Spinal cord (tissue), 10 donors: Measurements from ENCODE around the gene APP. TPM values are rescaled to one million over a fixed set of nuclear protein-coding genes. Genes with fewer than 3 reads are reported as not detected.

ENCODE experiments used
- DNase-seq, 6 donors: peaks; one replicate each; pipeline versions ENCODE4 v3.0.0 to v3.0.0-alpha.2; 2013 to 2015; ENCODE audit warnings: low spot score in 6 of 6, low read depth in 4 of 6
- H3K27ac ChIP-seq: one replicate; pipeline ENCODE4 v1.5.1; 2013; ENCODE audit warnings: low read depth, low read length, control low read depth
- H3K27me3 ChIP-seq: one replicate; pipeline ENCODE4 v1.6.1; 2013; ENCODE audit warnings: low read length; ENCODE audit not compliant: control insufficient read depth, insufficient read depth
- H3K36me3 ChIP-seq: one replicate; pipeline ENCODE4 v1.6.1; 2013; ENCODE audit warnings: low read length; ENCODE audit not compliant: control insufficient read depth, insufficient read depth
- H3K4me1 ChIP-seq: one replicate; pipeline ENCODE4 v1.6.1; 2013; ENCODE audit warnings: low read length; ENCODE audit not compliant: control insufficient read depth, insufficient read depth
- H3K4me3 ChIP-seq: one replicate; pipeline ENCODE4 v1.5.1; 2013; ENCODE audit warnings: low read depth, low read length, control low read depth
- H3K9me3 ChIP-seq: one replicate; pipeline ENCODE4 v1.6.1; 2013; ENCODE audit warnings: low read length; ENCODE audit not compliant: control insufficient read depth, insufficient read depth
- WGBS: methylation state at CpG from one replicate; pipeline ENCODE4 v1.1.5; 2013; ENCODE audit warnings: missing lambda C conversion rate; ENCODE audit not compliant: insufficient coverage; 5-methylcytosine and 5-hydroxymethylcytosine counted together
- polyA plus RNA-seq, 2 donors: library from polyadenylated mRNA; unstranded; fragments of 120-200 nt; gene quantifications; one replicate each; pipeline ENCODE4 v1.2.1, GENCODE V29; 2013; ENCODE audit not compliant: insufficient read length in 2 of 2
- total RNA-seq, 2 donors: library from RNA; depleted of rRNA in 1 of 2; stranded (reverse); fragments of 120-200 nt in 1 of 2; fragments of >200 nt in 1 of 2; gene quantifications; one replicate each; pipeline versions ENCODE4 v1.2.3 to v1.2.4, GENCODE V29; 2013 to 2014
- donor health status: healthy.

The APP gene
- total and polyA plus RNA-seq, 4 donors, result 606 to 947 (median 855) TPM

DNA sequence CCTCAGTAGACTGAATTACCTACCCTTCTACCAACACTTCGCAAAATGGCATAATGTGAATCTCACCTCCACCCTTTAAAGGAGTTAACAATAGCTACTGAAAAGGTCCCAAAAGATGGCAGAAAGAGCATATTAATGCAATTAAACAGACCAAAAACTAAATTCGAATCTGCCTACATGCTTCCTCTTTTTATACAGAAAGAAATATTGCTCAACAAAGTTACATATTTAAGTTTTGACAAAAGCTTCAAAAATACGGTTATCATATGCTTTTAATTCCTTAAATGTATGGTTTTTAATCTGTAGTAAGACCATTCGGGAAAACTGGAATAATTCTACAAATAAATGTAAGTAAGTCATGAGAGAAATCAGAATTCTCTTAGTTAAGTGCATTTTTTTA lies 2.2 kb downstream of the APP start:
- Histone ChIP-seq H3K36me3 (no peaks in the 10 kb centered on the region), H3K9me3 (no peaks in the 10 kb centered on the region), H3K27ac (peak overlapping the region; percentile 90), H3K27me3 (no peaks in the 10 kb centered on the region), H3K4me3 (peak overlapping the region; percentile 93), H3K4me1 (peaks cover 12% of the 10 kb centered on the region)
- DNase-seq, result no peak
- WGBS, result no CpG with 5 or more reads among the region's 4 CpGs

DNA sequence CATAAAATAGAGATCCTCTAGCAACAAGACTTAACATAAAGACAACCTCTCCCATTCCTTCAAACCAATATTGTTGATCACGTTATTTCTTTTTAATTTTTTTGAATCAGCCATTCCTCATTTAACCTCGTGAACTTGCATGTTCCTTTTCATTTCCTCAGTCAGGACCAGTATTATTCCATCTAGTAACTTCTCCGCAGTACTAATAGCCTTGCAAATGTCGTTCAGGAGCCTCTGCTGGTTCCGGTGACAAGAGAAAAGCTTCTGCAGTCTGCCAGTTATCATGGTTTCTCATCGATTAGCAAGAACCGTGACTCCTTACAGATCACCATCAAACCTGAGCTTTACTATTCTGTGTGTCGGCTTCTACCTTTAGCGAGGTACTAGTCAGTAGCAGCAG lies 3.0 kb downstream of the APP start:
- WGBS, result 11% methylated on average over 7 of the region's 9 CpGs
- Histone ChIP-seq H3K9me3 (no peaks in the 10 kb centered on the region), H3K36me3 (no peaks in the 10 kb centered on the region), H3K4me1 (peaks cover 12% of the 10 kb centered on the region), H3K27ac (peak overlapping the region; percentile 90), H3K4me3 (peak overlapping the region; percentile 93), H3K27me3 (no peaks in the 10 kb centered on the region)
- DNase-seq, result peak in 2 of 6 donors; percentile 30 to 77

DNA sequence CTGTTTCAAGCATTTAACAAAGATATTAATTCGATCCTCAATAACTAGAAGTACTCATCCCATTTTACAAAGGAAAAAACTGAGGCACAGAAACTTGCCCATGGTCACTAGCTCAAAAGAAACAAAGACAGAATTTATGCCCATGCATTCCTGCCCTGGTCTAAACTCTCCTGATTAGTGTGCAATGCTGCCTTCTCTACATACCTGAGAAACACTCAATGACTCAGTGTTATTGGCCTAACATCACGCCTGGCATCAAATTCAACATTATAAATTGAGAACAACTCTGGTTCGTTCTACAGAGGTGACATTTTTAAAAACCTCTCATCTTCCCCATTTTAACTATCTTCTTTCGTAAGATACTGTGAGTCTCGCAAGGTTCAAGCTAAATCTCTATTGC lies 5.2 kb downstream of the APP start:
- DNase-seq, result no peak
- H3K27ac ChIP-seq, result no peak overlapping the region
- 85% methylated on average over 5 of the region's 5 CpGs for WGBS
- no peaks in the 10 kb centered on the region for H3K27me3 ChIP-seq
- H3K4me3 ChIP-seq, result no peak overlapping the region
- H3K36me3 ChIP-seq, result no peaks in the 10 kb centered on the region
- peaks cover 3% of the 10 kb centered on the region for H3K4me1 ChIP-seq
- H3K9me3 ChIP-seq, result no peaks in the 10 kb centered on the region

DNA sequence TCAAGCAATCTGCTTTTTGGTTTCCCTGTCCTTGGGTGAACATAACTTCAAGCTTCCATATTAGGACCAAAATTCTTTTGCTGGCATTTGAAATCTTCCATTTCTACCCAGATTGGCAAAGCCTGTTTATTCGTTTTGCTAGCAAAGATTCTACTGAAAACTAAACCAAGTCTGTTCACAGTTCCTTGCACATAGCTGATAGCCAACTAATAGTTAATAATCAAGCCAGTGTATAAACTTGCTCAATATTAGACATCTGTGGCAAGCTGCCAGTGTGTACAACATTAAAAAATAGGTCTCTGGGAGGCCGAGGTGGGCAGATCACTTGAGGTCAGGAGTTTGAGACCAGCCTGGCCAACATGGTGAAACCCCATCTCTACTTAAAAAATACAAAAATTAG lies 6.3 kb downstream of the APP start:
- H3K4me1 ChIP-seq, result peaks cover 3% of the 10 kb centered on the region
- 100% methylated on average over 1 of the region's 2 CpGs for WGBS

DNA sequence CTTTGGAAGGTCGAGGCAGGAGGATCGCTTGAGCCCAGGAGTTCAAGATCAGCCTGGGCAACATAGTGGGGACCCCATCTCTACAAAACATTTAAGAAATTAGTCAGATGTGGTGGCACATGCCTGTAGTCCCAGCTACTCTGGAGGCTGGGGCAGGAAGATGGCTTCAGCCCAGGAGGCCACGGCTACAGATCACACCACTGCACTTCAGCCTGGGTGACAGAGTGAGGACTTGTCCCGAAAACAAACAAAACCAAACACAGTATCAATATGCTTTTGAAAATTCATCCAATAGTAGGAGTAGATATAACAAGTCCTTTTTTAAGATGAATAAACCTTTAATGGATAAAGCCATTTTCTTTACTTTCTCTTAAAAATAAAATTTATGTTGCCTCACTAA lies 8.5 kb downstream of the APP start:
- H3K4me3 ChIP-seq, result no peak overlapping the region
- H3K9me3 ChIP-seq, result no peaks in the 10 kb centered on the region
- no peaks in the 10 kb centered on the region for H3K36me3 ChIP-seq
- H3K4me1 ChIP-seq, result peaks cover 6% of the 10 kb centered on the region
- H3K27ac ChIP-seq, result no peak overlapping the region
- WGBS, result no CpG with 5 or more reads among the region's 4 CpGs
- no peaks in the 10 kb centered on the region for H3K27me3 ChIP-seq
- no peak for DNase-seq

More for the DNA sequence above, 6.3 kb downstream of the APP start:
- Histone ChIP-seq H3K27me3 (no peaks in the 10 kb centered on the region), H3K36me3 (no peaks in the 10 kb centered on the region), H3K27ac (no peak overlapping the region), H3K4me3 (no peak overlapping the region), H3K9me3 (no peaks in the 10 kb centered on the region)
- DNase-seq, result no peak

DNA sequence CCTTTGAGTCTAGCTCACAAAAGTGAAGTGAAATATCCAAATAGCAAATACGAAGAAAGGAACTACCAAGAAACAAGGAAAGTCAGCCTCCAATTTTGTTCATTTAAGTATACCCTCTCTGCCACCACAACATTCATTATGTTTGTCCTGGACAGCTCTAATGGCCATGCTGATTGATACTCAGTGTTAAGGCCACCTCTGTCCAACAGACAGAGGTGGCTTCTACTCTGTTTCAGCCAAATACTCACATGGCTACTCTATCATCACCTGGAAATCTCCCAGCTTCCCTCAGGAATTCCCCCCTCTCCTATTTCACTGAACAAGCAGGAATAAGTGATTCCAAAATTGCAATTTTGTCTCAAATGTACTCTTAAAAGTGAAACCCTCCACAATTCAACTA lies 10.7 kb downstream of the APP start:
- no peak for DNase-seq
- Histone ChIP-seq H3K27me3 (no peaks in the 10 kb centered on the region), H3K9me3 (no peaks in the 10 kb centered on the region), H3K36me3 (no peaks in the 10 kb centered on the region), H3K27ac (no peak overlapping the region), H3K4me1 (peaks cover 4% of the 10 kb centered on the region), H3K4me3 (no peak overlapping the region)
- no CpG with 5 or more reads among the region's 1 CpG for WGBS

DNA sequence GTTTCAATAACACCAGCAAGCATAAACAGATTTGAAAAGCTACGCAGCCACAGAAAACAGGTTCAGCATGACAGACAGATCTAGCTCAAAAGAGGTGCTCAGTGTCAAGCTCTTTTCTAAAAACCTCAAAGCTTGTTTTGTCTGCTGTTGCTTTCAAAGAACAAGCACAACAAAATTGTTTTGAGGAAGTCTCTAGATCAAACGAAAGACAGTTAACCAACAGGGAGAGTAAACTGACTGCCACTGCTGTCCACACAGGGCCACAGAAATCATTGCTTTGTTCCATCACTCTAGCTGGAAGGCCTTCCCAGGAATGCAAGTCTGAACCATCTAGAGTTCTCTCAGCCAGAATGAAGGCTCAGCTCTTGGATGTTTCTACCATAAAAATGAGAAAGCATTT lies 12.8 kb downstream of the APP start:
- H3K4me1 ChIP-seq, result peaks cover 4% of the 10 kb centered on the region
- no peaks in the 10 kb centered on the region for H3K9me3 ChIP-seq
- no peak for DNase-seq
- H3K36me3 ChIP-seq, result no peaks in the 10 kb centered on the region
- no peak overlapping the region for H3K4me3 ChIP-seq
- H3K27me3 ChIP-seq, result no peaks in the 10 kb centered on the region
- no peak overlapping the region for H3K27ac ChIP-seq
- 61% methylated on average over 2 of the region's 2 CpGs for WGBS

DNA sequence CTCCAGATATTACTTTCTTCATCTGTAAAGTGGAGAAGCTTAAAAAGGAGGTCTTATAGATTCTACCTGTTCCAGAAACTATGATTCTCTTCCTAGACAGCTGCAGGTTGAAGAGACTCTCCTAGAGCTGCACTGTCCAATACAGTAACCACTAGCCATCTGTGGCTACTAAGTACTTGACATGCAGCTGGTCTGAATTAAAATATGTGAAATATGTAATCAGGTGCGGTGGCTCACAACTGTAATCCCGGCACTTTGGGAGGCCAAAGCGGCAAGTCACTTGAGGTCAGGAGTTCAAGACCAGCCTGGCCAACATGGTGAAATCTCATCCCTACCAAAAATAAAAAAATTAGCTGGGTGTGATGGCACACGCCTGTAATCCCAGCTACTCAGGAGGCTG lies 15.8 kb downstream of the APP start:
- Histone ChIP-seq H3K27me3 (no peaks in the 10 kb centered on the region), H3K27ac (no peak overlapping the region), H3K4me1 (peaks cover 9% of the 10 kb centered on the region), H3K9me3 (no peaks in the 10 kb centered on the region), H3K4me3 (no peak overlapping the region), H3K36me3 (no peaks in the 10 kb centered on the region)
- 100% methylated on average over 1 of the region's 4 CpGs for WGBS
- DNase-seq, result no peak

DNA sequence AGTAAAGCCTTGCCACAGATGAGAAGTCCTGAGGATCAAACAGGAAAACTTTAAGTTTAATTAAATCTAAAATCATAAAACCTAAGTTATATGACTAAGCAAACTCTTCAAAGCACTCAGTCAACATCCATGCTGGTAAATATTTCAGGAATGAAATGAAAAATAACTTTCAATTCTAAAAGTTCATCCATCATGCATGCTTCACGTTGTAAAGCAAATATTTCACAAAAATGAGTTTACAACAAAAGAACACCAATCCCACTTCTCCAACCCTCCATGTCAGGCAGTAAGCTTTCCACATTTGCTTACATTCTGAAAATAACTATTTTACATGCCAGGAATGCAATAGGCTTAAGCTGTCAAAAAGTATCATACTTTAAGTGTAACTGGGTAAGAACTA lies 16.8 kb downstream of the APP start:
- no peak overlapping the region for H3K4me3 ChIP-seq
- no peak for DNase-seq
- no peaks in the 10 kb centered on the region for H3K27me3 ChIP-seq
- no peak overlapping the region for H3K27ac ChIP-seq
- H3K9me3 ChIP-seq, result no peaks in the 10 kb centered on the region
- no peaks in the 10 kb centered on the region for H3K36me3 ChIP-seq
- no CpG with 5 or more reads among the region's 1 CpG for WGBS
- peaks cover 5% of the 10 kb centered on the region for H3K4me1 ChIP-seq

DNA sequence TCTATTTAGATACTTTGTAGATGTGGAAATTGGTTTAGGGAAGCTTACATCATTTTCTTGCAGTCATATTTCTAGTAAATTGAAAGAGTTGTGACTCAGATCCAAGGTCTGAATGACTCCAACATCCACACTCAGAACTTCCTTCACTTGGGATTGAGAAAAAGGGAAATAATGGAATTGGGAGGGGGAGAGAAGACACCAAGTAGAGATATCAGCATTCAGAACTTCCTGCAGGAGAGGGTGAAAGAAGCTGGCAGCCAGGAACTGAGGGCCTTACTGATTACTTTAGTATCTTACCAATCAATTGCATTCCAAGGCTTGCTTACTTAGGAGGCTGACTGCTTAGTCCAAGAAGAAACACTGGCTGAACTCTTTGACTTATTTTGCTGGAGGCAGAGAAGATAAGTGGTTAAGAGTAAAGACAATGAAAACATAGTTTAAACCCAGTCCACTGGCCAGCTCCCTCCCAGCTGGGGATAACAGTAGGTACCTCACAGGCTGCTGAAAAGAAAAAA lies 21.7 kb downstream of the APP start:
- no peak overlapping the region for H3K4me3 ChIP-seq
- no peaks in the 10 kb centered on the region for H3K9me3 ChIP-seq
- H3K27ac ChIP-seq, result peak overlapping the region; percentile 47
- H3K4me1 ChIP-seq, result peaks cover 11% of the 10 kb centered on the region
- H3K27me3 ChIP-seq, result no peaks in the 10 kb centered on the region
- H3K36me3 ChIP-seq, result no peaks in the 10 kb centered on the region
- DNase-seq, result no peak
